IMR-90 (cell line): Measurements from ENCODE around the gene TCF4. TPM values are rescaled to one million over a fixed set of nuclear protein-coding genes. Genes with fewer than 3 reads are reported as not detected.
A peak's percentile ranks its signal among the peaks of the same experiment; 100 is the strongest.

Experiments
- ATAC-seq: fragments of 200-7000 bp; cut with Tn5 transposase; 2 replicates; pipeline ENCODE4 v1.9.1; 2020; ENCODE audit warnings: low read depth, mild to moderate bottlenecking, moderate library complexity
- BruUV-seq: library from RNA; stranded (reverse); fragments of 400-500 nt; replicated peaks from 2 replicates; lab custom pipeline; 2021; lab: Mats Ljungman, UMichigan
- CTCF ChIA-PET: fragments of 300-600 bp; formaldehyde crosslinking; extraction: SDS; loops from one replicate; lab custom pipeline; 2021; ENCODE audit warnings: antibody characterized with exemption; lab: Yijun Ruan, JAX
- POLR2A ChIA-PET: fragments of 300-600 bp; sonication (Branson Sonifier 250); formaldehyde crosslinking; loops from one replicate; lab custom pipeline; 2022; ENCODE audit warnings: antibody characterized with exemption; ENCODE audit not compliant: unreplicated experiment; lab: Charles Lee
- DNase-seq: peaks from one replicate; pipeline ENCODE4 v3.0.0; 2013
- H2AFZ ChIP-seq: replicated peaks from 2 replicates; pipeline ENCODE3; 2013; ENCODE audit warnings: low read length, mild to moderate bottlenecking; ENCODE audit not compliant: poor library complexity
- H2AK5ac ChIP-seq: 2 replicates; pipeline ENCODE4 v1.6.1; 2013; ENCODE audit warnings: low read depth, low read length, inconsistent platforms
- H2AK9ac ChIP-seq: replicated peaks from 2 replicates; pipeline ENCODE3; 2013; ENCODE audit warnings: mild to moderate bottlenecking, low read depth, low read length, moderate library complexity; ENCODE audit not compliant: poor library complexity
- H2BK120ac ChIP-seq: 2 replicates; pipeline ENCODE4 v1.6.1; 2013; ENCODE audit warnings: low read depth, low read length, inconsistent platforms
- H2BK15ac ChIP-seq: 3 replicates; pipeline ENCODE4 v1.6.1; 2013; ENCODE audit warnings: low read depth, low read length, inconsistent platforms
- H2BK20ac ChIP-seq: 2 replicates; pipeline ENCODE4 v1.6.1; 2013; ENCODE audit warnings: low read depth, mild to moderate bottlenecking, inconsistent platforms, low read length, moderate library complexity
- H2BK5ac ChIP-seq: 2 replicates; pipeline ENCODE4 v1.6.1; 2013; ENCODE audit warnings: mild to moderate bottlenecking, low read depth, low read length, inconsistent platforms; ENCODE audit not compliant: poor library complexity, severe bottlenecking
- H3K14ac ChIP-seq: replicated peaks from 2 replicates; pipeline ENCODE4 v1.6.1; 2013; ENCODE audit warnings: low read depth, low read length, inconsistent platforms
- H3K18ac ChIP-seq: 2 replicates; pipeline ENCODE4 v1.6.1; 2013; ENCODE audit warnings: low read depth, low read length, control low read depth
- H3K23ac ChIP-seq: 2 replicates; pipeline ENCODE4 v1.6.1; 2013; ENCODE audit warnings: low read depth, low read length, inconsistent platforms
- H3K27ac ChIP-seq: 2 replicates; pipeline ENCODE4 v1.5.1; 2013; ENCODE audit warnings: mild to moderate bottlenecking, control low read depth, low read length; ENCODE audit not compliant: insufficient read depth
- H3K27me3 ChIP-seq: 2 replicates; pipeline ENCODE4 v1.6.1; 2013; ENCODE audit warnings: low read length; ENCODE audit not compliant: control insufficient read depth, insufficient read depth
- H3K36me3 ChIP-seq: 2 replicates; pipeline ENCODE4 v1.6.1; 2013; ENCODE audit warnings: low read length, mixed read lengths; ENCODE audit not compliant: control insufficient read depth, insufficient read depth
- H3K4ac ChIP-seq: 2 replicates; pipeline ENCODE4 v1.6.1; 2013; ENCODE audit warnings: low read depth, low read length, inconsistent platforms
- H3K4me1 ChIP-seq: 2 replicates; pipeline ENCODE4 v1.6.1; 2013; ENCODE audit warnings: low read length, mixed read lengths; ENCODE audit not compliant: control insufficient read depth, insufficient read depth
- H3K4me2 ChIP-seq: 2 replicates; pipeline ENCODE4 v1.6.1; 2013; ENCODE audit warnings: low read depth, mild to moderate bottlenecking, control low read depth, low read length, moderate library complexity
- H3K4me3 ChIP-seq: 2 replicates; pipeline ENCODE4 v1.5.1; 2013; ENCODE audit warnings: low read depth, mild to moderate bottlenecking, control low read depth, low read length, moderate library complexity; ENCODE audit not compliant: insufficient read depth
- H3K56ac ChIP-seq: 2 replicates; pipeline ENCODE4 v1.6.1; 2013; ENCODE audit warnings: low read length, inconsistent platforms; ENCODE audit not compliant: insufficient read depth; ENCODE audit errors: extremely low read depth
- H3K79me1 ChIP-seq, 2 experiments: 2 replicates each; pipeline ENCODE4 v1.6.1; 2013; ENCODE audit warnings: low read length in 2 of 2, inconsistent platforms in 1 of 2, low read depth in 1 of 2
- H3K9ac ChIP-seq: 2 replicates; pipeline ENCODE4 v1.6.1; 2013; ENCODE audit warnings: low read depth, low read length, control low read depth
- H3K9me1 ChIP-seq: 2 replicates; pipeline ENCODE4 v1.6.1; 2013; ENCODE audit warnings: low read length, inconsistent platforms; ENCODE audit not compliant: insufficient read depth
- H3K9me3 ChIP-seq: 2 replicates; pipeline ENCODE4 v1.6.1; 2013; ENCODE audit warnings: low read length; ENCODE audit not compliant: control insufficient read depth, insufficient read depth
- H4K20me1 ChIP-seq: 2 replicates; pipeline ENCODE4 v1.6.1; 2013; ENCODE audit warnings: low read length, inconsistent platforms; ENCODE audit not compliant: insufficient read depth
- H4K5ac ChIP-seq: 2 replicates; pipeline ENCODE4 v1.6.1; 2013; ENCODE audit warnings: mild to moderate bottlenecking, low read depth, low read length, control low read depth
- H4K8ac ChIP-seq, 2 experiments: 2 replicates each; pipeline ENCODE4 v1.6.1; 2013; ENCODE audit warnings: low read depth in 2 of 2, low read length in 2 of 2, control low read depth in 1 of 2, inconsistent platforms in 1 of 2
- H4K91ac ChIP-seq: 2 replicates; pipeline ENCODE4 v1.6.1; 2013; ENCODE audit warnings: low read depth, low read length, inconsistent platforms; ENCODE audit not compliant: insufficient read depth
- CEBPB ChIP-seq: IDR thresholded peaks from 2 replicates; pipeline ENCODE4 v1.6.1; 2012; ENCODE audit warnings: low read depth, low read length, improper control_type of control experiment
- CHD1 ChIP-seq: IDR thresholded peaks from 2 replicates; pipeline ENCODE4 v1.6.1; 2012; ENCODE audit warnings: low read depth, low read length, improper control_type of control experiment
- SMC3 ChIP-seq: fragments of 150-350 bp; IDR thresholded peaks from 2 replicates; pipeline ENCODE4 v1.6.1; 2016; ENCODE audit warnings: low read depth, mild to moderate bottlenecking, antibody characterized with exemption, low read length, moderate library complexity
- dilution Hi-C: fragments of 300-500 bp; cut with HindIII; formaldehyde crosslinking; loops from one replicate; pipeline ENCODE4 v1.14.3; 2018; ENCODE audit warnings: low sequenced_read_pairs; ENCODE audit not compliant: unreplicated experiment
- in situ Hi-C: fragments of 300-500 bp; cut with MboI; formaldehyde crosslinking; loops from 3 replicates; pipeline ENCODE4 v1.14.3; 2019; ENCODE audit warnings: low sequenced_read_pairs, inconsistent platforms, mixed read lengths
- intact Hi-C: fragments of 100-400 bp; cut with micrococcal nuclease; formaldehyde crosslinking; loops from 2 replicates; pipeline ENCODE4 v1.10.0; 2022
- polyA plus RNA-seq, 3 experiments: library from polyadenylated mRNA; depleted of rRNA; stranded (reverse); fragments of >200 nt; gene quantifications; 2 replicates each; pipeline ENCODE4 v1.2.3, GENCODE V29; 2012; ENCODE audit warnings: low replicate concordance in 1 of 3
- total RNA-seq: library from RNA; depleted of rRNA; stranded (reverse); fragments of >200 nt; gene quantifications from 2 replicates; pipeline ENCODE4 v1.2.3, GENCODE V29; 2012
- TF ChIP-seq, protein P1 (sequence below): fragments of 150-350 bp; IDR thresholded peaks from 2 replicates; pipeline ENCODE4 v1.6.1; 2016; ENCODE audit warnings: low read depth, mild to moderate bottlenecking, low read length, moderate library complexity, borderline replicate concordance

The TCF4 gene
- total and polyA plus RNA-seq, 2 of the 4 experiments (the other 2 are of a cell fraction): 30.0 to 87.1 TPM

DNA sequence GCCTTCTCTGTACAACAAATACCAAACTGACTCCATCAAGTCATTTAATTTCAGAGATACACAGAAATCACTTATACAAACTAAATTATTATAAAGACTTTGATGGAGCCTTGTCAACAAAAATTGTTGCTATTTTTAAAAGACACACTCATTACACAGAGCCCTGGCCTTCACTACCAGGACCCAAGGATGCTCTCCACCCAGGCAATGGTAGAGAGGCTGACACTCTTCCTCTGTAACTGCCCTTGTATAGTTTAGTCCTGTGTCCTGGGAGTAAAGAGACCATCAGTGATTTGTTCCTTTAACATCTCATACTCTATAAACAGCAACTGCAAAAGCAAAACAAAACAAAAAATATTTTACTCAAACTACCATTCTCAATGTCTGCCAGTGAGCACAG lies 173.5 kb downstream of the TCF4 start:
- ATAC-seq (no peak), DNase-seq (no peak)
- no TSS peak for BruUV-seq
- CTCF ChIA-PET: interaction anchor here (0.6 to 2.2 kb wide), 5 partner anchors 8 to 1150 kb away, joined by 3 to 11 read pairs (median 3); no protein-coding TSS in a partner anchor
- Histone ChIP-seq H2AK5ac (no peak overlapping the region), H3K9me1 (peaks cover 4% of the 10 kb centered on the region; the same call in 1 of the 2 replicates), H4K91ac (no peak overlapping the region), H2AK9ac (no peak overlapping the region), H3K14ac (peak overlapping the region; percentile 78; the same call in 1 of the 2 replicates), H4K5ac (no peak overlapping the region; the same call in 1 of the 2 replicates), H3K23ac (peak overlapping the region; percentile 18; the same call in 1 of the 2 replicates), H3K4me3 (no peak overlapping the region), H4K20me1 (no peaks in the 10 kb centered on the region; the same call in 1 of the 2 replicates), H4K8ac (0 out of 4 replicates have a peak overlapping the region, but pooled peaks have one; percentile 31 to 40), H2BK5ac (peak overlapping the region; percentile 63), H2BK20ac (no peak overlapping the region; the same call in 1 of the 2 replicates), H3K9ac (no peak overlapping the region), H3K9me3 (no peaks in the 10 kb centered on the region), H3K4me2 (peak overlapping the region; percentile 24; the same call in 1 of the 2 replicates), H2BK120ac (no peak overlapping the region), H3K27ac (no peak overlapping the region), H2BK15ac (0 out of 3 replicates have a peak overlapping the region, but pooled peaks have one; percentile 12), H3K56ac (no peak overlapping the region), H3K4ac (no peak overlapping the region), H3K36me3 (no peaks in the 10 kb centered on the region; the same call in 1 of the 2 replicates), H3K18ac (0 out of 2 replicates have a peak overlapping the region, but pooled peaks have one; percentile 11), H2AFZ (no peak overlapping the region), H3K4me1 (peaks cover 5% of the 10 kb centered on the region), H3K79me1 (peaks cover 27 to 66% of the 10 kb centered on the region in 2 experiments), H3K27me3 (no peaks in the 10 kb centered on the region)
- in situ Hi-C loops: loop anchor here (10.0 to 25.0 kb wide), 3 partner anchors 177 to 1160 kb away; no protein-coding TSS in a partner anchor
- dilution Hi-C loops: no loop called here
- intact Hi-C loops: loop anchor here (2.0 to 10.0 kb wide), 2 partner anchors 450 to 900 kb away; no protein-coding TSS in a partner anchor
- TF ChIP-seq SMC3 (no peak), CEBPB (no peak), CHD1 (no peak)
- TF ChIP-seq, protein P1, sequence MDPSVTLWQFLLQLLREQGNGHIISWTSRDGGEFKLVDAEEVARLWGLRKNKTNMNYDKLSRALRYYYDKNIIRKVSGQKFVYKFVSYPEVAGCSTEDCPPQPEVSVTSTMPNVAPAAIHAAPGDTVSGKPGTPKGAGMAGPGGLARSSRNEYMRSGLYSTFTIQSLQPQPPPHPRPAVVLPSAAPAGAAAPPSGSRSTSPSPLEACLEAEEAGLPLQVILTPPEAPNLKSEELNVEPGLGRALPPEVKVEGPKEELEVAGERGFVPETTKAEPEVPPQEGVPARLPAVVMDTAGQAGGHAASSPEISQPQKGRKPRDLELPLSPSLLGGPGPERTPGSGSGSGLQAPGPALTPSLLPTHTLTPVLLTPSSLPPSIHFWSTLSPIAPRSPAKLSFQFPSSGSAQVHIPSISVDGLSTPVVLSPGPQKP: no peak
- POLR2A ChIA-PET: no interaction called here
